AG20443 (cell line): ENCODE data around the gene ZNF827.
"Not testable (repeated sequence)": the region's sequence is repeated elsewhere in the genome, so short reads cannot be mapped to it uniquely, and the experiment has no call there.

Experiments used
- DNase-seq: peaks from one replicate; pipeline ENCODE4 v3.0.0; 2012; ENCODE audit warnings: low spot score, mixed read lengths

The ZNF827 gene

DNA sequence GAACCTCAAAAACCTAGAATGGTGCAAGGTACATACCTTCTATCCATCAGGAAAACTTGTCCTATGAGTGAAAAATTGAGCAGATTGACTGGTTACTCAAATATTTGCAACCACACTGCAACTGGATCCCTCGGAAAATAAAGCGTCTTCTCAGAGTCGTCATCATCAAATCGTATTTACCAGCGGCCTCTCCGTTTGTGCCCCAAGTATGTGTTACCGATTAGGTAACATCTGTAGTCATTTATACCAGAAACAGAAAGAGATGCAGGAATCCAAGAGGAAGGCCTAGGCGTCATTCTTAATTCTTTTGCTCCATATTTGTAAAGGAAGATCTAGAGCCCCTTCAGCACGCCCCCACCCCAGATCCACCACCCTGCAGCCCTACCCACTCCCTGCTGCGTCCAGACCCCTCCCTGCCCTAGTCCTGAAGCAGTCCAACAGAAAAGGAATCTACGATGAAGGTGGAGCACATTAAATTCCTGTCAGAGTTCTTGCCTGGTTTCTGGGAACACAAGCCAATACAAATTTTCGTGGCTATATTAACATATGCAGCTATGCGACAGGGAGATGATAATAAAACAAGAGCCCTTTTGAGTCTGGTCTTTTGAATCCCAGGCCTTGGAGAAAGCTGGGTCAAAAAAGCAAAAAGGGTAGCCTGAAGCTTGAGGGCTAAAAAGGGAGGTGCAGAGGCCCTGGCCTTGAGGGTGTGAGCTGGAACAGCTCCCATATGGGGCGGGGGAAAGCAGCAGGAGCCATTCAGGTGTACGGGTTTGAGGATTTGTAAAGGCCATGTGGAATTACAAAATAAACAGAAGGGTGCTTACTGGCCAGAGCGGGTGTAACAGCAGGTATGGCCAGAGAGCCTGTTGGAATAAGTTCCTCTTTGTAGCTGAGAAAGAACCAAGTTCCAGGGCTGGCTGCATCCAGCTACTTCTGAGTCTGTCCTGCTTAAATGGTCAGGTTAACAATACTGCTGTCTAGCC lies 77.0 kb downstream of the ZNF827 start:
- peak; percentile 33 for DNase-seq

DNA sequence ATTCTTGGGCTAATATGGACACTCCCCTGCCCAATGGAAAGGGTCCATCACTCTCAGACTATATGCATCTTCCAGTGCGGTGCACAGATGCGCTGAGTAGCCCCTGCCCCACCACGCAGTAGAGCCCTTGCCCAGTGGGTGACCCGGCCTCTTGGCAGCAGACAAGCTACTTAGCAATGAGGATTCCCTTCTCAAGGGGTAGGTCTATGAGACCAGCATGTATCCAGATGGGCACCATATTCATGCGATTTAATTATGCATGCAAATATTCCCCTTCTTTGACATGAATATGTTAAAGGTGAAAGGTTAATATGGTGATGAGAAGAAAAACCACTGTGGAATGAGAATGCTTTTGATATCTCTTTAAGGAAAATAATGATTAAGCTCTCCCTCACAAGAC lies 77.7 kb downstream of the ZNF827 start:
- DNase-seq, result no peak

DNA sequence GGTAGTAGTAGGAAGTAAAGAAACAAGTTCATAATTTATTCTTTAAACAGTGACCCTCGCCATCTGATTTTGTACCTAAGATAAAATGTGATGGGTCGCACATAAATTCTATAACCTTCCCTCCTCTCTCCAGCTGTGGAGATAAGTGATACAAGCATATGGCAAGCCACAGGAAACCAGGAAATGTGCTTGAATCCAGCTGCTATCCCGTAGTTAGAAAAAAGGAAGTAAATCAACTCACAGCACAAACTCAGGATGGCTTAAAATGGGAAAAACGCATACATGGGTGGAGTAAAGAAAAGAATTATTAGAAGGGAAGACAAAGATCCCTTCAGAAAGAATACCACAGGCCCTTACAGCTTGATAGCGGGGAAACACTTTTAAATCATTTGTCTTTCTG lies 78.2 kb downstream of the ZNF827 start:
- no peak for DNase-seq

DNA sequence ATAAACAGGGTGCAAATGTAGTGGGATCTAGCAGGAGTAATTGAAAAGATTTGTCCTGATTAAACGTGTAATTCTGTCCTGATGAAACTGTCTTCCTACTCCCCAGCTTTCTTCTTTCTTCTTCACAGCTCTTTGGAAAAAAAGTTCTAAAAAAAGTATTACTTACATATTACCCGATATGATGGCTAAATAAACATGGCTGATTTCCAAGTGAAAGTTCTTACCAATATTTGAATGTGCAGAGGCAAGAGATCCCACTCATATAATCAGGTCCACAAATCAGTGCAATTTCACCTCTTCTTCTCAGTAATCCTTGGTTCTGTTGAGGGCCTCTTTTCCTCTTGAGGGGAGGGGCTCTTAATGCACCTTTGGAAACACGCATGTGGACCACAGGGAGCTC lies 78.7 kb downstream of the ZNF827 start:
- DNase-seq, result no peak

DNA sequence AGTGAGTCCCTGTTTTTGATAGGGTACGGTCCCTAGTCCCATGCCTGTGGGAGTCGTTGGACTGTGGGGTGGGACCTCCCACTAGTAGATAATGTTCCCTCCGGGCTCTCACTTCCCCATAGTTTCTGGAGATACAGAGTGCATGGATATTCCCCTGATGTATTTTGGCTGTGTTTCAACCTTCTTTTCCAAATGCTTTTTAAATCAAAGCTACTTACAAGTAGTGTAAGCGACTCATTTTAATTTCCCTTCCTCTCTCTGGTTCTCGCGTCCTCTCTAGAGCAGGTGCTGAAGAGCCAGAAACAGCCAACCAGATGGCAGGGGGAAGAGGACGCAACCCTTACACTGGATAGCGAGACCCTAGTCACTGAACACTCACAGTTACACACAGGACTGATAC lies 79.2 kb downstream of the ZNF827 start:
- DNase-seq, result no peak

DNA sequence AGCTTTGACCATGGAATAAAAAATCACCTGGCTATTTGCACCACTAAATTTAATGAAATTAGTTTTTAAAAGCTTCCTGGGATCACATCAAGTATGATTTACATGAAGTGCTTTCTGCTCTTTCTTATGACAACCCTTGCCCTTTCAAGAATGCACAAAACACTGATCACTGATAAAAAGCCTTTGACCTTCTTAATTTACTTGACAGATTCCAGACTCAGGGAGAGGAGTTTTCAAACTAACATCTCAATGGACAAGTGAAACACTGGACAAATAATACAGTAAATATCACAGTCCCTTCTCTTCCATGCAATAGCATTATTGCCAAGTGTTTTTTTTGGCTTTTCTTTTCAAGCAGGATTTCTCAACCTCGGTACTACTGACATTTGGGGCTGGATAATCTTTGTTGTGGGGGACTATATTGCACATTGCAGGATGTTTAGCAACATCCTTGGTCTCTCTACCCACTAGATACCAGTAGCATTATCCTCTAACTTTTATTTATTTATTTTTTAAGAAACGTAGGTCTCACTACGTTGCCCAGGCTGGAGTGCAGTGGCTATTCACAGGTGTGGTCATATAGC lies 86.3 kb downstream of the ZNF827 start:
- no peak for DNase-seq

DNA sequence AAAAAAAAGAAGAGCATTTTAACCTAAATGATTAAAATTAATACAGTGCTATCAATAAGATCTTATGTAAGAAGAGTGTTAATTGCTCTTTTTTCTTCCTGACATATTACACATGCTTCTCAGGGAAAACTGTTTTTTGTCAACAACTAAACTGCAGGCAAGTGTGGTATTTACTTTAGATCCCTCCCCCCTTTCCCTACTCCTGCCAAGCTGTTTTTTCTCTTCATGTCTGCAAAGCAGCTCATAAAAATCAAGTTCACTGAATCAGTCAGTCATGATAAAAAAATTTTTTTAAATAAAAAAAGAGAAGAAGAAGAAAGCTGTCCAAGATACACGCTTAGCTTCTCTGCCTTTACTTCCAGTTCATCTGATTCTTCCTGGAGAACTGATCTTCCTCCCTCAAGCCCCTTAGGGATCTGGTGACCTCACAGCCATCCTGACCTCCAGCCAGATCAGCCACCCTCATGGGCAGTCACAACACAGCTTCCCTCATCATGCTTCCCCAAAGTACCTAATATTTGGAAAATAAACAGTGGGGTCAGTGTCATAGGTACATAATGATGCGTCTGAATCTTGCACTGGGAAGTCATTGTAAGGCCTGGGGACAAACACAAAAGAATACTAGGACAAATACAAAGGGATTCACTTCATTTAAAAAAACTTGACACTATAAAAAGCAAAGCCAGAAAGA lies 87.0 kb downstream of the ZNF827 start:
- no peak for DNase-seq

DNA sequence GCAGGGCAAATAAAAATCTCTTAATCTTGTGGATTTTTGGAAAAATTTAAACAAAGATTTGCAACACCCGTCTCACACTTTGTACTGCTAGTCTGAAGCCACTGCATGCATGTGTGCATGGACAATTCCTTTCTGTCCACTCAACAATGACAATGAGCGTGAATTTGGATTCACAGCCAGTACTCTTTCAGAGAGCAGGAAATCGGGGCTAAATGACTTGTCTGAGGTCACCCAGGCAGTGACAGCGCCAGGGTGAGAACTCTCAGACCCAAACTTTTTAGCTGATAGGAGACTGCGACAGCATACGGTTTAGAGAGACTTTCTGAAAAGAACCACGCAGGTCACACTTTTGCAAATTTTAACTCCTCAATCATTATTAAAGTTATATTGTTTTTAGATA lies 90.9 kb downstream of the ZNF827 start:
- no peak for DNase-seq

DNA sequence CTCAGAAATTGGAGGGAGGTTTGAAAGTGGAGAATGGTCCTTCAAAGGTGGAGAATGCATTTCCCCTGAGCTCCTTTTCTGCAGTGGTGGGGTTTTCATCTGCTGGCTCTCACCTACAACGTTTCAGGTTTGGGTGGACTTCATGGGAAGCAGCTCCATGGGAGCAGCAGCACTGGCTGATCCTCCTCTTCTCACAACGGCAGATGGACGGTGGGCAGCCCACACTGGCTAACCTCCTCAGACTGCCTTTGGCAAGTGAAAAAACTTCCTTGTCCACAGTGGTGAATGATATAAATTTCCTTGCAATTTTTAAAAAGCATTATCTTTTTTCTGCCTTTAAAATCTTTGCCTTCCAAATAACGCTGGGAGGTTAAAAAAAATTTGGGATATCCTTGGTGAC lies 93.5 kb downstream of the ZNF827 start:
- no peak for DNase-seq

DNA sequence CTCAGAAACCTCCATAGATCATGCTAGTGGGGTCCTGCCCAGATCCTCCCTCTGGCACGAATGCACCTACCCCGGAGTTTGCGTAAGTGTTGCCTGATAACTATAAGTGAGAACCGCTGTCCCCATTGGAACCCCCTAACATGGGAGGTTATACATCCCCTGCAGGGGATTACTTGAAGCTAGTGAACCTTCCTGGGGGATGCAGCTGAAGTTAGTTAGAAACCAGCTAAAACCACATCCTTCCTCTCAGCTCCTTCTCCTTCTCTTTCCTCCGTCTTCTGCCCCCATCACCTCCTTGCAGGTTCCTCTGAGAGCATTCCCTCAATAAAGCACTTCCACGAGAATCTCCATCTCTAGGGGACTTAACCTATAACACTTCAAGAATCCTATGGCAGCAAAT lies 95.0 kb downstream of the ZNF827 start:
- no peak for DNase-seq

DNA sequence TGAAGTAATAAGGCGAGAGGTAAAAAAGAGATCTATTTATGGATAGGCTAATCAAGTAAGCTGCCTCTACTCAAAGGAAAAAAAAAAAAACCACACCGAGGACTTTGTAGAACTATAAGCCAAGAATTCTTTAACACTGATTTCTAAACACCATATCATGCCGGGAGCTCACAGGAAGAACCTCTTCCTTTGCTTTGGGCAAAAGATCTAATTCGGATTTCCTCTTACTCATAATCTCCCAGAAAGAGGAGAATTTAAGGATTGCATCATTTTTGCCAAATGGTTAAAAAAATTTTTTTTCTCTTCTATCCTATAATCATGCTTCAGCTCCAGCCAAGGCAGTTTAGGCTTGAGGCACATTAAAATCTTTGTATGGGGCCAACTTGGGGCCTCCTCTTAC lies 95.5 kb downstream of the ZNF827 start:
- DNase-seq, result peak; percentile 72

DNA sequence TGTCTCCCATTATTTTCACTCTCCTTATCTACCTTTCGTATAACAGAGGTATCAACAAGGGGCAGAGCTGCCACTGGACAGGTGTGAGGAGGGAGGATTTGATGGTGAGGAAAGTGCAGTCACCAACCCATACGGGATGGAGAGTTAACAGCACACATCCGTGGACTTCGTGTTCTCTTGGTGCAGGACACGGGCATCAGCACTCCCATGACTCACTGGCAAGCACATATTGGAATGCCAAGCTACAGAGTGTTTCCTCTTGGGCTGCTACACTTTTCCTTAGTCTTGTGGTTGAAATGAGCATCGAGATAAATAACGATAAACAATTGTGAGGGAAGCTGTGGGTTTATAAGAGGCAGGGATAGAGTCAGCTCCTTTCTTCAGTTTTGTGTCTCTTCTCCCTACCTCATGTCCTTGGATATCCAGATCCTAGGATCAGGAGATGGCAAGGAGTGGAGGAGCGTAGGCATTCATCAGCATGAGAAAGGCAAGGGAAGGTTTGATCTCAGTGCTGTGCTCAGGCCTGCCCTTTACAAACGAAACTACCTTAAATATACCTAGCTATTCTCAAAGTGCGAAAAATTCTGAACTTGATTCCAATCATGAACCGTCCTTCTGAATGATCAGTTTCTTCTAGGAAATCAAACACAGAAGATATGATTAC lies 96.3 kb downstream of the ZNF827 start:
- DNase-seq, result no peak

DNA sequence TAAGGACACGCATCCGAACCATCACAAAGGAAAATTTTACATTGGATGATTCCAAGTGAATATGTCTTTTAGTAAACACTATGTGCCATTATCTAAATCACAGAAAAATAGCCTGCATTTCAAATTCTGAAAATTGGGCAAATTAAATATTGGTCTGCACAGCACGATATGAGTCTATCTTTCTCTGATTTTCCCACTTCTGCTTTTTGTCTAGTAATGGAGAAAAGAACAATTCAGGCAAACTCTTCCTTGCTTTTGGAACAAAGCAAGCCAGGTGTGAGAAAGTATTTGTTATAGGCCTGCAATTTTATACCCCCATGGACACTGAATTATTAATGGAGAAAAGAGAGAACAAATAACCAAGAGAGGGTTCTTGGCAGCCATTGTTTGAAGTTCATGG lies 97.8 kb downstream of the ZNF827 start:
- no peak for DNase-seq

DNA sequence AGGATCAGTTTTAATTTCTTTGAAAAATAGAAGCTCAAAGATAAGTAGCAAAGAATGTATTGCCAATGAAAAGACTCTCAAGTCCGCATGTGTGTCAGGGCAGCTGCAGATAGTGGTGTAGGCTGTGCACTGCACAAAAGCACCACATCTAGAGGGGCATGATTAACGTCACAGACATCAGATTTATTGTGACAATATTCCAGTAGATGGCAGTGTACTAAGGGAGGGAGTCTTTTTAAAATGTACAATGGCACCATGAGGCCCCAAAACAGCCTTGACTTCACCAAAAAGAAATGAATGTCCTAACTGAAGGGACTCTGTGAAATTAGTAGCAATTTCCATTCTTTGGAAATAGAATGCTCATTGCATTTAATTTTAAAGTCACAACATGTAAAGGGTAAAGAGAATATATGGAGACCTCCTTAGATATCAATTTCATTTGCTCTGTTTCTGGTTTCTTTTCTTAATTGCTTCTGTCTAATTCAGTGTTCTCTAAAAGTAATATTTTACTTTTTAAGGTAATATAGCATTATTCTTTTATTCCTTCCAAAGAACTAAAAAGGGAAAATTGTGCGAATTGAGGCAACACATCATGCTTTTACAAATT lies 98.4 kb downstream of the ZNF827 start:
- DNase-seq, result peak; percentile 50

DNA sequence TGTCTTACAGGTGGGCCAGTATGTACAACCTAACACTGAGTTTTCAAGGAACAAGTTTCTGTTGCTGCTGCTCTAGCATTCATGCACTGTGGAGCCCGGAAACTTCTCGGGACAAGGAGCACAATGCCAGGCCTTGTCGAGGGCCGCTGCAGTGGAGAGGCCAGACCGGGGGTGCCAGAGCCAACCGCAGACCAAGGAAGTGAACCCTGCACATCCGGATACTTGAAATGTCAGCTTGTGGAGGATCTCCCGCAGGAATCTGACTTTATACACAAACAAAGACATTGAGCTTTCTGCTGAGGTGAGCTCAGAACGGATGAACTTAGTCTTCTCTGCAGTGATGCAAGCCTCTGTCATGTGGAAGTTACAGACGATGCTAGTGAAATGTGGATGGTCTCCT lies 99.5 kb downstream of the ZNF827 start:
- no peak for DNase-seq

DNA sequence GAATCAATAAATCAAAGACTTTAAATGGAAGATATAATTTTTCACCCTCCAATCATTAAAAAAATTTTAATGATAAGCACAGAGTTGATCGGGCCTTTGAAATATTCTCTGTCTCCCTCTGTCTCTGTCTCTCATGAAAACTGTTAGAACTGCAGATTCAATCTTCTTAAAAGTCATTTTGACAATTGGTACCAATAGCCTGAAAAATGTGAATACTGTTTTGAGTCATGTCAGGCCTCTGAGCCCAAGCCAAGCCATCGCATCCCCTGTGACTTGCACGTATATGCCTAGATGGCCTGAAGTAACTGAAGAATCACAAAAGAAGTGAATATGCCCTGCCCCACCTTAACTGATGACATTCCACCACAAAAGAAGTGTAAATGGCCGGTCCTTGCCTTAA lies 106.2 kb downstream of the ZNF827 start:
- not testable (repeated sequence) for DNase-seq

DNA sequence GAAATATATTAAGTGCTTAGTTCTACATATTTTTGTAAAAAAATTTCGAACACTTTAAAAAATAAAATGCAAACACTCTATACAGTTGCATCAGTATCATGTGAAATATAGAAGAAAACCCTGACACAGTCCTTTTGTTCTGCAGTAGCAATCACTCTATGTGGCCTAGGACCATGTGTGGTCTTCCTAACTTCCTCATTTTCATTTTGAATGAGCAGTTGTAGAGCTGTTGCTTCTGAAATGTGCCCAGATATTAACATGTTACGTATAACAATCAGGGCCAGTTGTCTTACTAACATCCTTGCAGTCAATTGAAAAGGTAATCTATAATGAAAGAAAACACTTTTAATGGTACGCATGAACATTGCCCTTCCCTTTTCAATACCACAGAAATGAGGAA lies 107.9 kb downstream of the ZNF827 start:
- DNase-seq, result no peak

DNA sequence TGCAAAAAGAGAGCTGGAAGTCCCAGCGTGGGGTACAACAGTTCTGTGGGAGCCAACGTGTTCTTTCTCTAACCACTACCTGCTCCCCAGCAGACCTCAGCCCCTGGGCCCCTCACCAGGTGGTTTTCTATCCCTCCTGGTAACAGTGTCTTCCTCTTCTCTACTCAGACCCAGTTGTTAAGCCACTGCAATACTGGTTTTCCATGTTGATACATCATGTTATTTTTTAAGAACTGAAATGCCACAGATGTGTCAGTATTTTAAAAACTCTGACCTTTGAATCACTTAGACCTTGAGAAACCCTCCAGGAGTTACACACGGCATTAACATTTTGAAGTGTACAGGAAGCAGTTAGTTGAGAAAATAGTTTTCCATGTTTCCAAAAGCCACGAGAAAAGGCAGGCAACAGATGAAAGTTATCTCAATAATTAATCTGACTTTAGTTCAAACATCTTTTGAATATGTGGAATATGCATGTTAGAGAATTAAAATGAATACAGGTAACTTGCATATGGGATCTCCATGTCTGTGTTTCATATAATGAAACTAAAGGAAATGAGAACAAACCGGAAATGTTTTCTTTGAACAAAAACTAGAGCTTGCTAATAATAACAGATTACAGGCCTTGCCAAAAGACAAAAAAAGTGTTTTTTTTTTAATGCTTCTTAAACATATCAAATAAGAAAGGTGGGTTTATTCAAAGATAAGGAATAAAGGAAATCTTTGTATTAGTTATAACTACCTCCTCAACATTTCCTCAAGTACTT lies 108.8 kb downstream of the ZNF827 start:
- DNase-seq, result no peak

DNA sequence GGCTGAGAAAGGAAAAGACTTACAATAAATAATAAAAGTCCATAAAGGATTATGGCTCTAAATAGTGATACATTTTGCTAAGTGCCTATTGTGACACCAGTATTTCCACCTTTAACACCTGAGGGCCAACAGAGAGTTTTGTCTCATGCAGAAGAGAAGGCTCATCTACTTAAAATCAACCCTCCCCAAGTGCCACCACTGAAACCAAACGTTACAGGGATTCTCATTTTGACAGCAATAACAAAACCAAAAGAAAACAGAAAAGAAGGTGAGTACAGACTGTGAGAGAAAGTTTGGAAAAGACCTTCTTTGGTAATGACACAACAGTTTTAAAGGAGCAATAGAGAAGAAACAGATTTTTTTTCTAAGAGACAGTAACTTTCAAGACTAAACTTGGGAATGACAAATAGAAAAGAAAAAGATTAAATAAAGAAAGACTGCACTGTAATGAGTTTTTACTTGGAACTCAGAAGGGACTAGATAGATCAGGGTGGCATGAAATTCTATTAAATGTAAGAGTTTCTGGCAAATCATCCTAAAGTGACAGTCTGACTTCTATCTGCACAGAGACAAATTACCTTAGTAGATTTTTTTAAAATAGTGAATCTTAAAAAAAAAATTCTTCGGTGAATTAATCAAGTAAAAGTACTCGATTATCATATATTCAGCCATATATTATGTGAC lies 109.7 kb downstream of the ZNF827 start:
- DNase-seq, result no peak

DNA sequence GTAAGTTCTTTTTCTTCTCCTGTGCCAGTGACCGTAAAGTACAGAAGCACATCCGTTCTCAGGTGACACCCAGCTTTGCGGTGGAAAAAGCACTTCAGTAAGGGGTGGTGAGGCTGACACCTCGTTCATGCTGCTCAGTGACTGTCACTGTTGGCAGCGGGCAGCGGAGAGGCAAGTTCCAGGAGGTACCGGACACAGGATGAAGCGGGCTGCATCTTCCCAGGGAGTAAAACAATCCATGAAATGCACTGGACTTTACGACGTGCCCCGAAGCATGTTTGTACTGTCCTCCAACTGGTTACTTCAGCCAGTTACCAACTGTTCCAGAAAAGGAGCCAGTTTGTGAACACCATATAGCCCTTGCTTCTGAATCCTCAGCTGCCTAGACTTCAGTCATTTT lies 110.7 kb downstream of the ZNF827 start:
- DNase-seq, result no peak

DNA sequence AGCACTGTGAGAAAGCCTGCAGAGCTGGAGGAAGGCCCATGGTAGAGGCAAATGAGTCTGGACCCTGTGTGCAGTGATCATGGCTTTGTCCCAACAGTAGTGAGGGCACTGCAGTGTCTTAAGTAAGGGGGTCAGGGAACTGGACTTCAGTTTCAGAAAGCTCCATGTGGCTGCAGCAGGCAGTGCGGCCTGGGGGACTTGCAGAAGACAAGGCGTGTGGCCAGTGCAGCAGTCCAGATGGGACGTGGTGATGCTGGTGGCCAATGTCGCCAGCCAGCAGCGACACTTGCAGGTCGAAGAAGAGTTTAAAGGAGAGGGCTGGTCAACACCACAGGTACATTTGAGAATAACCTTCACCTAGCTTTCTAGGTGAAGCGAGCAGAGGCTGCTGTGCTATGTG lies 113.4 kb downstream of the ZNF827 start:
- DNase-seq, result no peak
